Skin epidermis (tissue), 12 donors: ENCODE measurements around the gene SCUBE1.

Experiments used
- H3K27ac ChIP-seq, 21 experiments: fragments of 200-600 bp; sonication (generic) in 11 of 21; one replicate each; pipeline ENCODE4 v1.5.0; 2020; ENCODE audit warnings: mild to moderate bottlenecking in 3 of 21, inconsistent platforms in 2 of 21, moderate library complexity in 2 of 21
- H3K4me3 ChIP-seq, 7 experiments: fragments of 200-600 bp; sonication (generic) in 2 of 7; one replicate each; pipeline ENCODE4 v1.5.0; 2020; ENCODE audit warnings: inconsistent platforms in 2 of 7, mild to moderate bottlenecking in 2 of 7, moderate library complexity in 1 of 7

The SCUBE1 gene

DNA sequence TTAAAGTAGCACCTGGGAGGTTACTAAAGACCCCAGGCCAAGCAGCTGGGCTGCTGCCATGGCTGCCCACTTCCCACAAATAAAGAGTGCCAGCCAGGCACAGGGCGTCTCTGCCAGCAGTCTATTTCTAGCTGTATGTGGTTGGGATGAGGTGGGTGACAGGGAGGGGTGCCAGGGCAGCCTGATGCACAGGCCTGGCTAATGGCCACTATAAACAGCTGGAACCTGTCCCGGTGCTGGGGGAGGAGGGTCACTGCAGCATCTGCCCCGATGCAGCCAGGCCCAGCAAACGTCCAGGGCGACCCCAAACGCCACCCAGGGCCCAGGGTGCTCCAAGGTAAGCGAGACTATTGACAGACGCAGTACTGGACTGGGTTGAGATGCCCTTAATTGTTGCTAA, 37.4 kb downstream of the SCUBE1 start:
- Histone ChIP-seq H3K4me3 (no peak overlapping the region), H3K27ac (no peak overlapping the region)

DNA sequence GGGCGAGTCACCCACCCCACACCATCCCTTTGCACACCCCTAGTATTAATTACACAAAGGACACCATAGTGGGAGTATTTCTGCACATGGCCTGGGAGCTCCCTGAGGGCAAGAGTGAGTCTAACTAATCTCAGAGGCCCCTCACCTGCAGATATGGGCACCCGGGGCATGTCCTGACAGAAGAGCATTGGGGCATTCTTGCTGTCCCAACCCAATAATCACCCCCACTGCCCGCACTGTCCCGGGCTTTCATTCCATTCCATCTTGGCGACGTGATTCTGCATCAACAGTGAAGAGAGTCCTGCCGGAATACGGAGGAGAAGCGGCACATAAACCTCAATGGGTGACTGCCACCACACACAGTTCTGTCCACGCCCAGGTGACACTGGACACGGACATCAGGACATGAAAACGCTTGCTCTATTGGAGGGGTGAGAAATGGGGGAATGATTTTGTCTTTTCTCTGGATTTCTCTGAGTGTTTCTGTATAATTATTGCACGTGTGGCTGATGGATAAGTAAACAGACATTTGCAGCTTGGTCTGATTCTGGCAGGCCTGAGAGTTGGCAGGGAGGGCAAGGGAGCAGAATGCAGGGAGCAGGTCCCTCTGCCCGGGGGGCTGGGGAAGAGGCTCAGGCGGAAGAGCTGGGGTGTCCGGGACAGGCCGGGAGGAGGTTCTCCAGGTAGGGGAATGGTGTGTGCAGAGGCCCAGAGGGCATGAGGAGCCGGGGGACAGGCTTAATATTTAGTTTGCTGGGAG, 38.2 kb downstream of the SCUBE1 start:
- Histone ChIP-seq H3K4me3 (no peak overlapping the region), H3K27ac (no peak overlapping the region)

DNA sequence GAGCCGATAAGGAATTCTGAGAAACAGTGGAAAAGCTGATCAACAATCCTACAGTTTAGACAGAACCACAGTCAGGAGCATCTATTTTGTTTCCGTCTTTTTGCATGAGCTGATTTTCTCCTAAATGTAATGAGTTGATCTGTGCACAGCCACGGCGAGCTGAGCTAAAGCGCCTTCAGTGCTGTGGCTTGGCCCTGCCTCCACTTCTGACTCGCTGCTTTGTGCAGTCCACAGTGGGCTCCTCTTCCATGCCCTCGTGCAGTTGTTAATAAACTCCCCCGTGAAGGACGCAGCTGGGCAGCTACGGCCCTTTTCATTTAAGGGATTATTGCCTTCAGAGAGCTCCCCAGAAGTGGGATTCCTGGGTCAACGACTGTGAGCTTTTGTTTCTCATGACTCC, 39.4 kb downstream of the SCUBE1 start:
- Histone ChIP-seq H3K4me3 (no peak overlapping the region), H3K27ac (no peak overlapping the region)

DNA sequence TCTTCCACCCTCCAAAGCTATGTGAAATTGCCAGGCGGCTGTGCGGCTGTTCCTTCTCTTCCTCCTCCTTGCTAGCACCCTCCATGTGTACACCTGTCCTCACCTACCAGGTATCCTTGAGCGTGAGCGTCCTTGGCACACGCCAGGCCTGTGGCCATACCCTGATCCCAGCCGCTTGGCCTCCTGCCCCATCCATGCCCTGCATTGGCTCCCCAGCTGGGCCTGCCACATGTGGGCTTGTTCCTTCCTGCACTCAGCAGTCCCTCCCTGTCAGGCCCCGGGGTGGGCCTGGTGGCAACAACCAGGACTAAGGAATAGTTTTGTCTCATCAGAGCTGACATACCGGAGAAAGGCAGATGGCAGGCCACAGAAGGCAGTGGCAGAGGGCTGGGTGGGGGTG, 40.0 kb downstream of the SCUBE1 start:
- no peak overlapping the region for H3K4me3 ChIP-seq
- H3K27ac ChIP-seq: no peak overlapping the region

DNA sequence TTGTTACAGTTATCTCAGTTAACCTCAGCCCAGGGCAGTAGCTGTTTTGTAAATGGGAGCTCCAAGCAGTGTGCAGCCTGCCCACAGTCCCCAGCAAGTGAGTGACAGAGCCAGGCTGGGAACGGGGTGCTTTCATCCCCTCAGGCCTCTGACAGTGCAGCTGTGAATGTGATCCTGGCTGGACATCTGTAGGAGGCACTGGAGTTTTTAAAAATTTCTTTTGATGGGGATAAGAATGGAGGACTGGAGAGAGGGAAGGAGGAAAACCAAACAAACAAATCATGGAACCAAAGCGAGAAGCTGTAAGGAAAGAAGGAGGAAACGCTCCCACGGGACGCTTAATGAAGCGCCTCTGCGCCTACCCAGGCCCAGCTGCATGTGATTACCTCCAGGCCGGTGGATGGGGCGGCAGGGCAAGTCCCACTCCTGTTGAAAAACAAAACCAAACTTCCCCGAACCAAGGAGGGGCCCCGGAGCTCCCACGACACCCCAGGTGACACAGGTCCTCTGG, 40.6 kb downstream of the SCUBE1 start:
- Histone ChIP-seq H3K27ac (no peak overlapping the region), H3K4me3 (no peak overlapping the region)

DNA sequence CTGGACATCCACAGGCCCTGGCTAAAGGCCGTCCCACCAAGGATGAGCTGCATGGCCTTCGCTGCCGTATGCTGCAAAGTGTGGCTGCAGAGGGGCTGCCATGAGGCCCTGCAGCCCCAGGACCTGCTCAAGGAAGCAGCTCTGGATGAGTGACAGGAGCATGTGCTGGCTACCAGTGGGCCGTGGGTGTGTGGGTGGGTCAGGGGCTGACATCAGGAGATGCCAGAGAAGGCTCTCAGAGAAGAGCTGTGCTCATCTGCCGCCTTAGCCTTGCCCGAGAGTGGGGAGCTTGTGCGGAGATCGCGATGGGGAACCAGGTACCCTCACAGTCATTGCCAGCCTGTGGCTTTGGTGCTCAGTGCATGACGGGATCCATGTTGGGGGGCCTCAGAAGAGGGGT, 41.3 kb downstream of the SCUBE1 start:
- H3K27ac ChIP-seq: no peak overlapping the region
- H3K4me3 ChIP-seq: no peak overlapping the region

DNA sequence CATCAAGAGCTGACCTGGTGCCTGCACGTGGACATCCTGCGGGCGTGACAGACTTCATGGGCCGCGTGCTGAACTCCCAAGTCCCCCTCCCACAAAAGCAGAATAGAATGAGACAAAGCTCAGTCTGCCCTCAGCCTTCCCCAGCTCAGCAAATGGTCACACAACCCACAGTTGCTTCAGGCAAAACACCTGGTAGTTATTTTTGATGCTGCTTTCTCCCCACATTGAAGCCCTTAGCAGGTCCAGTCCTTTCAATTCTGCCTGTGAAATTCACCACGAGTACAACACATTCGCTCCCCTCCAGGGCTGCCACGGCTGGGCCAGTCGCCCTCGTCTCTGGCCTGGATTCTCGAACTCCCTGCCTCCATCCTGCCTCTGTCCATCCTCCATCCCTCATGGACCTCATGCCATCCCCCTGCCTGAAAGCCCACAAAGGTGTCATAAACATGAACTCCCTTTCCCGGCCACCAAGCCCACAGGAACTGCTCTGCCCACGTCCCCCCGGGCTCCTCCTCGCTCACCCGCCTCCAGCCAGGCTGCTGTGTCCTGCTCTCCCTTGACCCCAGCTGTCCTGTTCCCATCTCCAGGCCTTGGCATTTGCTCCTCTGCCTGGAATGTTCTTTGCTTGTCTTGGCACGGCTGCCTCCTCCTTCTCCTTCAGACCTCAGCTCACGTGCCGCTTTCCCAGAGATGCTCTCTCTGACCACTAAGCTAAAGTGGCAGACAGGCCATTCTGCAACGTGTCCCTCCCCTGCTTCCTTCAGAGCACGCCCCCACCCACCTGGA, 42.1 kb downstream of the SCUBE1 start:
- Histone ChIP-seq H3K4me3 (no peak overlapping the region), H3K27ac (no peak overlapping the region)

DNA sequence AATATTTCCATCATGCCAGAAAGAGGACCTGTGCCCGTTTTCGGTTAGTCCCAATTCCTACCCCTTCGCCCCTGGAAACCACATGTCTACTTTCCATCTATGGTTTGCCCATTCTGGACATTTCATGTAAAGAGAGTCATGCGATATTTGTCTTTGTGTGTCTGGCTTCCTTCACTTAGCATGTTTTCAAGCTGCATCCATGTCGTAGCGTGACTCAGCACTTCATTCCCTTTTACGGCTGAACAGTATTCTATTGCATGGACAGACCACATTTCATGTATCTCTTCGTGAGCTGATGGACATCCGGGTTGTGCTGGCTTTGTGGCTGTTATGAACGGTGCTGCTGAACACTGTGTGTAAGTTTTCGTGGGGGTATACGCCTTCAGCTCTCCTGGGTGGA, 43.4 kb downstream of the SCUBE1 start:
- H3K27ac ChIP-seq: no peak overlapping the region

DNA sequence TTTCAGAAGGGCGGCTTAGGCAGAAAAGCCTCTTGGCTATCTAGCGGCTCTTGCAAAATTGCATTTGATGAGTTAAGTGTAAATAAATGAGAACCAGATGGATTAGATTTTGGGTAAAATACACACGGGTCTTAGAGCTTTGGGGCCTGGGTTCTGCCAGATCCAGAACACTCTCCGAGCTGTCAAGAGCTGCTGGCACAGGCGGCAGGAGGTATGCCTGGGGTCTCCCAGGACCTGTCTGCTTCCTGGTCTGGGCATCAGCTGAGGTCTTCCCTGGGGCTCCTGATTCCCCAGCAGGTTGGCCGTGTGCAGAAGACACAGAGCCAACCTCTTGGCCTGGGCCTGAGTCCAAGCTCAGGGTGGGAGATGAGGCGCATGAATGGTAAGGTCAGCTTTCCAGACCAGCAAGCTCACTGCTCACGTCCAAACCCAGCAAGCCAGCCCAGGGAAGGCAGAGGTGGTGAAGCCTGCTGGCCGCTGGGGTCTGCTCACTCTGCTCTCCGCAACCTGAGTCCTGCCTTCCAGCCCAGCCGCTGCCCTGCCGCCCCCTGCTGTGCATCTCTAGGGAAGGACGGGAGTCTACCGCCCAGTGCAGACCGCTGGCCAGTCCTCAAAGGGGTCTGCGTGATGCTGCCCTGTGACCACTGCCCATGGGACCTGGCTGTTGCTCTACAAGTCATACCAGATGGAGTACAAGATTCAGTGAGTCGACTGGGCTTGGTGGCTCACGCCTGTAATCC, 44.9 kb downstream of the SCUBE1 start:
- Histone ChIP-seq H3K27ac (no peak overlapping the region), H3K4me3 (no peak overlapping the region)

More for the DNA sequence above, 43.4 kb downstream of the SCUBE1 start:
- no peak overlapping the region for H3K4me3 ChIP-seq

DNA sequence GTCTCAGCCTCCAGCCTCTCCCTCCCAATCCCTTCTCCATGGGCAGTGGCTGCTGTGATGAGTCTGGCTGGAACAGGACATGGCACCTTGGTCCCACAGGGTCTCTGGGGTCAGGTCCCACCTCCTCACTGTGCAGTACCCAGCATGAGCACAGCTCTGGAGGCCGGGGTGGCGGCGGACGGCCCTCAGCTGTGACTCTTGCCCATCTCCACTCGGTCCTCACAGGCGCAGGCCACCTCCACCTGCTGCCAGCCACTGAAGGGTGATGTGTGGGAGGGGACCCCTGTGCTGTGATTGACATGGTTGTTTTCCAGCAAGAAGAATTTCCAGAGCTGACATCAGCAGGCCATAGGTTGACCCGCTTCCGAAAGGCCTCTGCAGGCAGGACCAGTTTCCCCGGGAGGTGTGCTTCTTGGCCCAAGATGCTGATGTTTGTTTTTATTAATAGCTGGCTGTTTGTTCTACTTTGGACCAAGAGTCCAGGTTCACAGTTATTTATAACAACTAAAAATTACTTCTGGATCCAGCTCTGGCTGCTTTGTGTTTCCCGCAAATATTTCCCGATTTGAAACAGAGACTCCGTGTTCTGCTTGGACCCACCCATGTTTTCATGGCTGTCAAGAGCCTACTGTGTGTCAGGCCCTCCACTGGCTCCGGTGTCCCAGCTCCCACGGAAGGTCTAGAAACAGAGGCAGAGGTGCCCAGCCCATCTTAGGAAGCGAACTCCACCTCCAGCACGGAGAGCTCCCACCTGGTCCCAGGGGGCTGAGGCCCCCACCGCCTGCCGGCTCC, 45.7 kb downstream of the SCUBE1 start:
- no peak overlapping the region for H3K27ac ChIP-seq
- H3K4me3 ChIP-seq: no peak overlapping the region

DNA sequence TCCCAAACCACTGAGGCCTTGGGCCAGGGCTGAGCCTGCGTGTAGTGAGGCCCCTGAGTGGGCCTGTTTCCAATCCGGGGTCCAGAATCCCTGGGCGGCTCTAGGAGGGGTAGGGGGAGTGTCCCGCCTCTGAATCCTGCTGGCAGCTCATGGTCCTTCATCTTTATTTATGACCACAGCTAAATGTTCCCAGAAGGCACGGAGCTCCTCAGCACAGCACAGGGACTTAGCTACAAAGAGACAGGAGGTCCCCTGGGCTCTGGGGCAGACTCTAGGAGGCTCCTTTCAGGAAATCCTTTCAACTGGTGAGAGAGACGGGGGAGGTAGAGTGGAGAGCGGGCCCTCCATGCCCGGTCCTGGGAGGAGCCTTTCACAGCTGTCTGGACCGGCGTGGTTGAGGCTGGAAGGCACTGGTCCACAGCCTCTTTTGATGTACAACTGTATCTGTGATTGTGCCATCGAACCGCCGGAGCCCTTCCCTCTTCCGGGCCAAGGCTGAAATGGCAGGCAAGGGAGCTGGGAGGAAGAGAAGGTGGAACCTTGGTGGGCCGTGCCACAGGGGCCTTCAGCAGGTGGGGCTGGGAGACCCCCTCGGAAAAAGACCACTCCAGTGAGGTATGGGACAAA, 46.8 kb downstream of the SCUBE1 start:
- H3K27ac ChIP-seq: peak overlapping the region in 1 of 21 experiments; percentile 1
- no peak overlapping the region for H3K4me3 ChIP-seq

DNA sequence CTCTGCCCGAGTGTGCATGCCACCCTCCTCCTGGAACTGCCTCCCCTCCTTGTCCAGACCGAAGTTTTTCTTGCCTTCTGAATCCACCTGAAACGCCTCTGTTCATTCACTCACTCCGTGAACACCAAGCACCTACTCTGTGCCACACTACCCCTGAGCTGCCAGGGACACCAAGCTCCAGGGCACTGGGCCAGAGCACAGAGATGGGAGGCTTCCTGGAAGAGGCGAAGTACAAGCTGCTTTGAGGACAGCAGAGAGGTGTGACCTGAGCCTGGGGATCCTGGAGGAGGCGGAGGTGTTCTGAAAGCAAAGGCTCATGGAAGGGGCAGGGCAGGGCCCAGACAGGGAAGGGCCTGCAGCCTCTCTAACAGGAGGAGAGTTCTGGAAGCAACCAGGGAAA, 47.5 kb downstream of the SCUBE1 start:
- H3K4me3 ChIP-seq: no peak overlapping the region
- H3K27ac ChIP-seq: no peak overlapping the region

DNA sequence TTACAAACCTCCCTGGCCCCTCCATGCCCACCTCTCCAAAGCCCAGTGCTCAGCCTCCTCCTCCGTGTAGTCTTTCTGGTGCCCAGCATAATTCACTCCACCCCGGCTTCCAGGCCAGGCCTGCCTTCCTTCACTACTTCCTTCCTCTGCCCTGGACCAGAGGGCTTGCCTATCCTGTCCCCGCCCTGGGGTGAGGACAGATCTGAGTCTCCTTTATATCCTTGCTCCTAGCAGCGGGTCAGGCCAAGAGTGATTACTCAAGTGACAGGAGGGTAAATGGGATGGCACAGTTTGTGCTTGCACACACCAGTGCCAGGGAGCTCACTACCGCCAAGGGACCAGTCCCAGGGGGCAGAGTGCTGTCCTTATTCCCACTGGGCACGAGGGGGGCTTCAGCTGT, 48.0 kb downstream of the SCUBE1 start:
- Histone ChIP-seq H3K27ac (no peak overlapping the region), H3K4me3 (no peak overlapping the region)

DNA sequence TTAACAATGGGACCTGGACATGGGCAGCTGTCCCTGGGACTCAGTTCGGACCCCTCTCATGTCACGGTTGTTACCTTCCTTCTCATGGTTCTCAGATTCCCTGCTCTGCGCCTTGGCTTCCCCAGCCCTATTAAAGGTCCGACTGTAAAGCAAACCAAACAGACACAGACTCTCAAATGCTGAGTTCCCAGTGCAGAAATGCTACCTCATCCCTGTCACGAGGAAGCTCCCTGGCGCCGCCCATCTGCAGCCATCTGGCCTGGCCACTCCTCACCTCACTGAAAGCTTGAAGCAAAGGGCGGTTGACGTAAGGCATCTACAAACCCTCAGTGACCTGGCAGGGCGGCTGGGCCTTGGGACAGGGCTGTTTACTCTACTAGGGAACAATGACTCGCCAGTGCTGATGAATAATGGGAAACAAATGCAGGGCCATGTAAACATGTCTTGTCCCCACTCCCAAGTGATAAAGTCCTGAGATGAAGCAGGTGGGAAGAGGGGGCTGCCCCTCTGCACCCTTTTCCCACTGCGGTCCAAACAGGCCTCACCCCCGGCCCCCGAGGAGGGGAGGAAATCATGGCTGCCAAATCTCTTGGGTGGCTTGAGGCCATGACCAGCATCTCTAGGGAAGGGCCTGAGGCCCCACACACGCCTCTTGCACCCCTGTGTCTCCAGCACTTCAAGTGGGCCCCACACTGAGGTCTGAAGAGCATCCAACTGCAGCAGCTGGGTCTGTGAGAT, 49.3 kb downstream of the SCUBE1 start:
- Histone ChIP-seq H3K4me3 (no peak overlapping the region), H3K27ac (peak overlapping the region in 1 of 21 experiments; percentile 60)

DNA sequence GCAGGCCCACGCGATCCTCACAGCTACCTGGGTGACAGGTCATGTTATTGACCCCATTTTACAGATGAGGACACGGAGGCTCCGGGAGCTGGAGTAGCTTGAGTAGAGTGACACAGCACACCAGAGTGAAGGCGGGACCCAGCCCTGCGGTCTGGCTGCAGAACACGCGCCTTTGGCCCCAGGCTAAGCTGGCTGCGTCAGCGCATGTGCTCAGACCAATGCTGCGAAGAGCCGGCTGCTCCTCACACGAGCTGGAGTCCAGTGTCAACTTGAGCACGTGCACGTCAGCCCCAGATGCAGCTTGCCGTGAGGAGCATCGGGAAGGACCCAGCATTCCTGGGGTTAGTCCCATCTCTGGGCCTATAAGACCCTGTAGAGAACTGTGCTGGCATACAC, 49.9 kb downstream of the SCUBE1 start:
- peak overlapping the region in 1 of 21 experiments; percentile 60 for H3K27ac ChIP-seq
- no peak overlapping the region for H3K4me3 ChIP-seq

DNA sequence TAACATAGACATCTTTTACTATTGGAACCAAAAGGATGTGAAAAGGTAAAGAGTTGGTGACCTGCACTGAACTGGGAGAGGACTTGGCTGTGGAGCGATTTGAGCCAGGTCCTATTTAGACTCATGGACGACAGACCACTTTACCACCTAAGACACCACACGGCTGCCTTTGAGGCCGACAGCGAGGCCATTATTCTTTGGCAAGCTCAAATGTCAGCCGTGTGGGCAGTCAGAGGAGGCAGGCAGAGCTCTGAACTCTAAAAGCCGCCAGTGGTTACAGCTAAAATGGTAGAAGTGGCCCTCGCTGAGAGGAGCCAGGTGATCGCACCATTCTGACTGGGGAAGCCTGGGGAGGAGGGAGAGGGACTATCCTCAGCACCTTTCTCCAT, 50.5 kb downstream of the SCUBE1 start:
- Histone ChIP-seq H3K27ac (peak overlapping the region in 1 of 21 experiments; percentile 60), H3K4me3 (no peak overlapping the region)

DNA sequence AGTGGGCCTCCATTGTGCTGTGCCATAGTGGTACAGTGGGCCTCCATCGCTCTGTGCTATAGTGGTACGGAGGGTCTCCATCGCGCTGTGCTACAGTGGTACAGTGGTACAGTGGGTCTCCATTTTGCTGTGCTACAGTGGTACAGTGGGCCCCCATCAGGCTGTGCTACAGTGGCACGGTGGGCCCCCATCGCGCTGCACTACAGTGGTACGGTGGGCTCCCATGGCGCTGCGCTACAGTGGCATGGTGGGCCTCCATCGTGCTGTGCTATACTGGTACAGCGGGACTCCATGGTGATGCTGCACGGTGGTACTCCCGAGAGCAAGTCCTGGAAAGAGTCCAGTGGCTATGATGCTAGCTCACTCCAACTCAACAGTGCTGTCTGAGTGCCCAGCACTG, 51.8 kb downstream of the SCUBE1 start:
- Histone ChIP-seq H3K4me3 (no peak overlapping the region), H3K27ac (no peak overlapping the region)

DNA sequence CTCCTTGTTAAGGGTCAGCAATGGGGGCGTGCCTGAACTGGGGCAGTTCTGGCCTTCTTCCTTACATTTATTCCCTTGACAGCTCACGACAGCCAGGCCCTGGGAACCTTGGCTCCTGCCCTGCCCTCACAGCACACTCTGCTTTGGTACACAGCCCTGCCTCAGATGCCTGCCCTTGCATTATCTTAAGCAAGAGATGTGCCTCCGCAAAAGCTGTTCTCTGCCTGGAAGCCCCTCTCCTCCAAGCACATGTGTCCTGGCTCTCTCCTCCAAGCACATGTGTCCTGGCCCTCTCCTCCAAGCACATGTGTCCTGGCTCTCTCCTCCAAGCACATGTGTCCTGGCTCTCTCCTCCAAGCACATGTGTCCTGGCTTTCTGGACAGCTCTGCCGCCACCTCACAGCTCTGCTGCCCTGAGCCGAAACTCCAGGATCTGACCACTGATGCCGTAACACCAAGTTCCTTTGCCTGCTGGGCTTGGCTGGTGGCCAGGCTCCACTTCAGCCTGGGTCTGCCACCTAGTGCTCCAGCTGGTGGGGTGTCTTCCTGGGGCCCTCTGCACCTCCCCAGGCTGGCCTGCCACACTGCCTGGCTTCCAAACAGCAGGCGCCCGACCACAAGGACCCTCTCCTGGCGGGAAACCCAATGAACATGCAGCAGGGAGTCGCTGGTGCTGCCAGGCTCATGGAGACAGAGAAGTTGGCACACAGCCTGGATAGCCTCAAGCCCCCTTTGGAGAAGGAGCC, 53.0 kb downstream of the SCUBE1 start:
- H3K27ac ChIP-seq: peak overlapping the region in 2 of 21 experiments; percentile 25 to 60
- no peak overlapping the region for H3K4me3 ChIP-seq
